GM18909 (cell line): Measurements from ENCODE around the gene CD55.
"Not testable (repeated sequence)": the region's sequence is repeated elsewhere in the genome, so short reads cannot be mapped to it uniquely, and the experiment has no call there.

Experiments used
- ATAC-seq: cut with Tn5 transposase; IDR thresholded peaks from one replicate; pipeline ENCODE4 v1.9.1; 2021; ENCODE audit warnings: mild to moderate bottlenecking; ENCODE audit not compliant: unreplicated experiment, poor library complexity

The CD55 gene

DNA sequence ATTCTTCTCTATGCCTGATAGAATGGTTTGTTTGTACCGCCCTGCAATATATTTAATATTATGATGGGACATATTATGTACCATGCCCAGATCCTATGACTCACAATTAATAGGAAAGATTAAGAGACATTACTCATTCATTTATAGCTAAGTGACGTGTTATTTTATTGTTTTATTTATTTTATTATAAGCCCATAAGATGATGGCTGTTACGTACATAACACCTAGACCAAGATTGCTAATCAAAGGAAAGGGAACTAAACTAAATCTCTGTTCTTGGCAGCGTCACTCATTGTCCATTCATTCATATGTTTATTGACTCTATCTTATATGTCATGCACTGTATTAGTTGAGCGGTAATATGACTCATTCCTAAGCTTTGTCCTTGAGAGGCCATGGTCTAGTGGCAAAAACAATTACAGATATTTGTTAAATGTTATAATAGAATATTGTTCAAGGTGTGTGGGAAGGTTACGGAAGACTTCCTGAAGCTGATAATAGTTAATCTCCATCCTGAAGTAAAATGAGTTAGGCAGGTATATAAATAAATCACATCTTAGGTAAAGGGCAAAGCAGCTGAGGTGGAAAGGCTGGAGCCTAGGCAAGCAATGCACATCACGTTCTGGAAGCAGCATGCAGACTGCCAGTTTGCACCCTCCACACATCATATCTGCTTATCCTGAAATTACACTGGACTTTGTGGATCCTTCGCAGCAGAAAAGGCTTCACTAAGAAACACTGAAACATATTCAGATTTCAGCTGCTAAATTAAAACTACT lies 16.6 kb upstream of the CD55 start:
- ATAC-seq, result no peak

GRCh38 chr1:207305489-207305873 lies 16.0 kb upstream of the CD55 start:
- no peak for ATAC-seq

DNA sequence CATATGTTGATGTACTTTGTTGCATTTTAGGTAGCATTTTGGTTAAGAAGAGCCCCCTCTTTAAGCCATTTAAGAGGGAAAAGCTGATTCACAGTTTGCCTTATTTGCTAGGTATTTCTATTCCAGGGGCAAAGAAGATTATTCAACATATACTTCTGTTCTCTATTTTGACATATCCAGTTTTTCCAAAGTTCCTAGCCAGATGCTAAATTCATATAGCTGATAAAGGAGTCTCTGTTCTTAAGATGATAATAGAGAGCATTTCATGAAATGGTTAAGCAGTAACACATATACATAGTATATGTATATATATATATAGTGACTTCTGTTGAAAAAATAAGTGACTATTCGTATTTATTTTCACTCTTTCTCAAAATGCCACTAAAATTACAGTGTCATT lies 15.5 kb upstream of the CD55 start:
- ATAC-seq, result no peak

GRCh38 chr1:207306603-207307002 lies 14.9 kb upstream of the CD55 start:
- ATAC-seq, result no peak

DNA sequence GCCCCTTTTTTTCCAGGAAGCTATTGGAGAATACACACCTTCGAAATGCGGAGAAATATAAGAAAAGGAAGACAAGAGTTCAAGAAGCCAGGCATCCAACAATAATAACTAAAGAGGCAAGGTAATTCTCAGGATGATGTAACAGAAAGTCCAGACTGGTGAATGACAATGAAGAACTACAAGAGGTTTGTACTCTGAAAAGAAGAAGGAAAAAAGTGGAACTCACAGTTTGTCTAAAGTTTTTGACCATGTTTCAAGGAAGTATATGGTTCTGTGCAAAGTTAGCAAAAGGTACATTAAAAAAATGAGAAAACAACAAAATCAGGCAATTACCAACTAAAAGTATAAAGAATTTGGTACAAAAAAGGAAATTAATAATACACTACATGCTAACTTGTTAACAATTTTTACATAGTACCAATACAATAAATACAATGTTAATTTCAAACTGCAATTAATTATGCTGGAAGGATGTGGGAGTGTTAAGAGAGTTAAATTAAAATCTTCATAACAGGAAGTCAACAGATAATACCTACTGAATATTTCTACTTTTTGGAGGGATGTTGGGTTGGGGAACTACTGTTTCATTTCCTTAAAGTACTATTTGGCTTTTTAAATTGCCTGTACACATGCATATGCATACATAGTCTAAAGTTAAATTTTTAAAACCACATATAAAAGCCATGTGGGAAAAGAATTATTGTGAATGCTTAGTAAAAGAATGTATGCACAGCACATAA lies 12.9 kb upstream of the CD55 start:
- no peak for ATAC-seq

DNA sequence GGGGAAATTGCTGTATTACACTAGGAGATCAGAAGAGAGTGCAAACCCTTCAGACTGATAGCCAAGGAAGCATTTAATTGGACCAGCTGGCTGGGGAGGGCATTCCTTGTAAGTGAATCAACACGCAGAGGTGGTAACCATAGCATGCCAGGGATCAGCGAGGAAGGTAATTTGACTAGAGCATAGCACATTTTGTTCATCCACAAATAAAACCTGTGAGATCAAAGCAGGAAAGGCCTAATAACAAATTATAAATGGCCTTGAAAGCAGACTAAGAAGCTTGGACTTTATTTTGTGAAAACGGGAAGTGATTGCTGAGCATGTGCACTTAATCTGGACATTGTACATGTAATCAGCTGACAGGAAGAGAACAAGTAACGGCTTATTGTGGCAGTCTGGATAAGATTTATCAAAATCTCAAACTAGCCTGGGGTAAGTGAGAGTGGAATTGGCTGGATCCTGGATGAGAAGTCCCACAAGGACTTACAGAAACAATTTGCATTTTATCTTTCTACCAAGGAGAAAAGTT lies 11.7 kb upstream of the CD55 start:
- no peak for ATAC-seq

DNA sequence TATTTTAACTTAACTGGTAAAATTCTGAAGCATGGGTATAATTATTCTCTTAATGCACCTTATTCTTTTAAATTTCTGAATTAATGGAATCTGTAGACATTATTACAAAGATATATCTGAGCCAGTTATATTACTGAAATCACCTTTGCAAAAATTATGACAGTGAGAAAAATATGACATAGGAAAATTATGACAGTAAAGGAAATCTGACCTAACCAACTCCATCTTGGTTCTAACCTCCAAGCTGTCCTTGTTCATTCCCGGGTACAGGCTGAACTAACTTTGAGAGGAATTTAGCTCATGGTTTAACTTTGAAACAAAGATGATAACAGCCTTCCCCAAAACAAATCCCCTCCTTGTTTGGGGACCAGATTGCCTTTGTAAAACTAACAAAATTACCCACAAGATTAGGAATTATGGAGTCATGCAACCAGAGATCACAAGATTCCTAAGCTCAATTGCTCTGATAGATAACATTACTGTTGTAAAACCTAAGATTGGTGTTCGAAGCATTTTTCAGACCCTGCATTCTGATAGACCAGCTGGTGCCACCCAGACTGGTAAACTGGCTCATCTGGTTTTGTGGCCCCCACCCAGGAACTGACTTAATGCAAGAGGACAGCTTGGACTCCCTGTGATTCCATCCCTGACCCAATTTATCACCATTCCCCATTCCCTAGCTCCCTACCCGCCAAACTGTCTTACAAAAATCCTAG lies 9.4 kb upstream of the CD55 start:
- no peak for ATAC-seq

GRCh38 chr1:207312604-207312920 lies 8.9 kb upstream of the CD55 start:
- no peak for ATAC-seq

GRCh38 chr1:207313131-207313530 lies 8.3 kb upstream of the CD55 start:
- no peak for ATAC-seq

DNA sequence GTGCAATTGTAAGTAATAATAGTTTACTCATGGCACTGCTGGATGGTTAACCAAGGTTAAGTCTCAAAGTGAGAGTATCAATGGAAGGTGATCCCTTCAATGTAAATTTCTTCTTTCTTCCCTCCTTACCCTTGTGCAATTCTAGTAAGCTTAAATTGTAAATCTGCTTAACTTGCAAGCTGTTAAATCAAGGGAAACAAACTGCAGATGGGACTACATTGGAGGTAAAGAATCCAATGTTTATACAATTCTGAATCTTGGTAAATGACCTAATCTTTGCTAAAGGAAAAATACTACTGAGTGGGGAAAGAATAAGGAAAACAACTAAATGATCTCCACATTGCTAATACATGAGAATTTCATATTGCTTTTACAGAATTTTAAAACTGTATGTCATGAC lies 6.7 kb upstream of the CD55 start:
- ATAC-seq, result no peak

- ATAC-seq, result no peak
These were observed 6.0 kb upstream of the CD55 start for GRCh38 chr1:207315435-207315834.

GRCh38 chr1:207316141-207316540 lies 5.3 kb upstream of the CD55 start:
- no peak for ATAC-seq

DNA sequence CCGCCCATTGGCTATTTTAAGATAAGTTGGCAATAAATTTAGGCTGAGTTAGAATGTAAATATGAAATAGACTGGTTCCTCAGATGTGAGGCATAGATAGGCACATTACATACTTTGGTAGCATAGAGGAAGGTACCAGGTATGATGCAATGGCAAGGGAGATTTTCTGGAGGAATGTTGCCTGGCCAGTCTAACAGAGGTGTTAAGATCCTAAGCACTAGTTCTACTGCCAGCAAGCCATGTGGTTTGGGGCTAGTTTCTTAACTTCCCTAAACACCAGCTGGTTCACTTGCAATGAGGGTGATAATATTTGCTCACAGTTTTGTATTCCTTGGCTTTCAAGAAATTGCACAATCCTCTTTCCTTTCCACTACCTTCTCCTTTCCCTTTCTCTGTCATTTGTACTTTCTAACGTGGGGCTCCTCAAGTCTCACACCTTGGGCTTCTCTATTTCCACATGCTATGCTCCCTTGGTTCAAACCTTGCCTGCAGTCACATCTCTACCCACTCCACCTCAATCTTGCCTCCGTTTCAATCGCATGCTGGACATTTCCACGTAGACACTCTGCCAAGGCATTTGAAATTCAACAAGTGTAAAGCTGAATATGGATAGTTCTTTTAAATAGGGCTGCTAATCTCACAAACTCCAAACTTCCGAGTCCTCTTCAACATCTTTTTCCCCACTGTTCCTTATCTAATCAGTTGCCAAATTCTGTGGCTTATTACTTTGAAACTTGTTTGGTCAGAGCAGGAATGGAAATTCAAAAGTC lies 4.7 kb upstream of the CD55 start:
- no peak for ATAC-seq

- no peak for ATAC-seq
These were observed 3.9 kb upstream of the CD55 start for GRCh38 chr1:207317561-207317960.

GRCh38 chr1:207318072-207318619 lies 3.3 kb upstream of the CD55 start:
- no peak for ATAC-seq

DNA sequence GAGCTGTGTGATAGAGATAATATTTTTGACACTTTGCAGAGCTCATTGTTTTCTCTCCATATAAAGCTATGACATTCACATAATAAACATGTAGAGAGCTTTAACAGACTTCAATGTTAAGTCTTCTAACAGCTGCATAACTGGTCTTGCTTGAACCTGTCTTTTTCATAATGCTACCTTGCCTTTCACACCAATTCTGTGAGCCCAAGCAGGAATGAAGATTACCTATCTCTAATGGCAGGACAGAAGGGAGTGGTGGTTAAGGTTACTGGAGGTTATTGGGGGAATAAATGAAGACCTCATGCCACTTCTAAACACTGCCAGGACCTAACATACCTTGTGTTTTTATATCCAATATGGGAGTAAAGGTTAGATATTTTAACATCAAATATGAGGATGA lies 2.3 kb upstream of the CD55 start:
- no peak for ATAC-seq

DNA sequence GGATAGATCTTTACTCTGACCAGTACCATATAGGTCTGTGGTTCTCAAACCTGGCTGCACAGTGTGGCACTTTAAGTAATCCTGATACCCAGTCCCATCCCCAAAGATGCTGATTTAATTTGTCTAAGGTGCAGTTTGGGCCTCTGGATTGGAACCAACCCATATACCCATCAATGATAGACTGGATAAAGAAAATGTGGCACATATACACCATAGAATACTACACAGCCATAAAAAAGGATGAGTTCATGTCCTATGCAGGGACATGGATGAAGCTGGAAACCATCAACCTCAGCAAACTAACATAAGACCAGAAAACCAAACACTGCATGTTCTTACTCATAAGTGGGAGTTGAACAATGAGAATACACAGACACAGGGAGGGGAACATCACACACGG lies 1.4 kb upstream of the CD55 start:
- ATAC-seq, result not testable (repeated sequence)

DNA sequence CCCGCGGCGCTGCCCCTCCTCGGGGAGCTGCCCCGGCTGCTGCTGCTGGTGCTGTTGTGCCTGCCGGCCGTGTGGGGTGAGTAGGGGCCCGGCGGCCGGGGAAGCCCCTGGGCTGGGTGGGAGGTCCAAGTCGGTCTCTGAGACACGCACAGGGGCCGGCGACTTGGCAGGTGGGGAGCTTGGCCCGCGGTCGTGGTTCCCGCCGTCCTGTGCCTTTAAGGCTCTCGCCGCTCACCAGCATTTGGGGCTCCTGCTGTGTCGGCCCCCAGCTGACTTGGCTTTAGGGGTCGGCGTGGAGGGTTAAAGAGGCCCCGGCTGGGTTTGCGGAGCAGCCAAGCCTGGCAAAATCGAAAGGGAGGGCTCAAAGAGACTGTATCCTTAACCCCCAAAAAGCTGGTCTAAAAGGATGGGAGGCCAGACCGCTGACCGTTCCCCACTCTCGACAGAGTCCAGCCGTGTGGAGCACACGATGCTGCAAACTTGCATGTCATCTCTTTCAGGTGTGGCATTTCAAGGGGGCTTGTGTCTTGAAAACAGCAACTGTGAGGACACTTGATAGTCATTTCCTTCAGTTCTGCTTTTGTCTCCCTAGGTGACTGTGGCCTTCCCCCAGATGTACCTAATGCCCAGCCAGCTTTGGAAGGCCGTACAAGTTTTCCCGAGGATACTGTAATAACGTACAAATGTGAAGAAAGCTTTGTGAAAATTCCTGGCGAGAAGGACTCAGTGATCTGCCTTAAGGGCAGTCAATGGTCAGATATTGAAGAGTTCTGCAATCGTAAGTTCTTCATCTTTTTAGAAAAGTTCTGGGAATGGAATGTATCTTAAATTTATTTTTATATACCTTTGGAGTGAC lies 540 bp downstream of the CD55 start:
- ATAC-seq, result no peak
